ENCODE data around the gene MAST2.

MAST2 gene

DNA sequence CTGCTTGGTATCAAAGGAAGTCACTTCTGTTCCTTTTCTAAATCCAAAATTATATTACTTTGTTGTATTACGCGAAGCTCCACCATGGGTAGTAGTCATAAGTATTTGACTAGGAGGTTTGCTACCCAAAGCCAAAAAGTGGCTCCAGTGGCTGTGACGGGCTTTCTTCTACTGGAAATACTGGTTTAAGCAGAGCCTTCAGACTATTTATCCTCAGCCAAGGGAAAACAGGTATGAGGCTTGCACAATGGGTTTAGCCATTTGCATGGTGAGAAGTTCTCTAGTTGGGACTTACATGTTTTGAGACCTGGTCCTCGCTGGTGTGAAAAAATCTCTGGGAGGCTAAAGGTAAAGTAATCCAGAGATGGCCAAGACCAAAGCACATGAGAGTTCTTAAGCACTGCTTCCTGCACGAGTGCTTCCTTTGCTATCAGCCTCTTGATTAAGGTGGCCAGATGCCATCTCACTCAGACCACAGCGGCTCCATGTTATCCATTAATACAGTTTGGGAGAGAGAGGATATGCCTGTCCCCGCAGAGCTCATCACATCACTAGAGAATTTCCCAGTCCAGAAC, 207.8 kb downstream of the MAST2 start:
- TF ChIP-seq, protein P1, sequence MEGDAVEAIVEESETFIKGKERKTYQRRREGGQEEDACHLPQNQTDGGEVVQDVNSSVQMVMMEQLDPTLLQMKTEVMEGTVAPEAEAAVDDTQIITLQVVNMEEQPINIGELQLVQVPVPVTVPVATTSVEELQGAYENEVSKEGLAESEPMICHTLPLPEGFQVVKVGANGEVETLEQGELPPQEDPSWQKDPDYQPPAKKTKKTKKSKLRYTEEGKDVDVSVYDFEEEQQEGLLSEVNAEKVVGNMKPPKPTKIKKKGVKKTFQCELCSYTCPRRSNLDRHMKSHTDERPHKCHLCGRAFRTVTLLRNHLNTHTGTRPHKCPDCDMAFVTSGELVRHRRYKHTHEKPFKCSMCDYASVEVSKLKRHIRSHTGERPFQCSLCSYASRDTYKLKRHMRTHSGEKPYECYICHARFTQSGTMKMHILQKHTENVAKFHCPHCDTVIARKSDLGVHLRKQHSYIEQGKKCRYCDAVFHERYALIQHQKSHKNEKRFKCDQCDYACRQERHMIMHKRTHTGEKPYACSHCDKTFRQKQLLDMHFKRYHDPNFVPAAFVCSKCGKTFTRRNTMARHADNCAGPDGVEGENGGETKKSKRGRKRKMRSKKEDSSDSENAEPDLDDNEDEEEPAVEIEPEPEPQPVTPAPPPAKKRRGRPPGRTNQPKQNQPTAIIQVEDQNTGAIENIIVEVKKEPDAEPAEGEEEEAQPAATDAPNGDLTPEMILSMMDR (IDR thresholded peaks at IDR 0.05; ENCODE audit: control insufficient read depth, insufficient read depth, low read depth, low read length, missing control alignments): no peak

DNA sequence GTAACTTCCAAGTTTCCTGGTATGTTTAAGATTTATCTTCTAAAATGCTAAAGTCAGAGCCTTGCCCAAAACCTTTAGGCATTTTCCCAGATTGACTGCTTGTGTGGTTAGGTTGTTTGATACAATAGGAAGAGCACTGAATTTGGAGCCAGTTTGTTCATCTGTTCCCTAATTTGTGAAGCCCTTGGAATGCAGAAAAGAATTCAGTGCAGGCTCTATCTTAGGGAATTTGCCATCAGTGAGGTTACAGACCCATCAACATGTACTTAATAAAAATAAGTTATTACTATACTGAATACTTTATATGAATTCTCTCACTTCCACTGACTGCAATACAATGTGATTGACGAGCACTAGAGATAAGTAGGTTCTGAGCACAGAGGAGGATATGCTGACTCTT, 208.8 kb downstream of the MAST2 start:
- DNase-seq (ENCODE audit: low read depth): no peak
- TF ChIP-seq, protein P1 (IDR thresholded peaks at IDR 0.05; ENCODE audit: control insufficient read depth, insufficient read depth, low read depth, low read length, missing control alignments): no peak

More for the DNA sequence above, 207.8 kb downstream of the MAST2 start:
- no peak overlapping the region for H3K4me3 ChIP-seq (ENCODE audit: control insufficient read depth, low read depth, low read length)
- no peak for DNase-seq (ENCODE audit: low read depth)

DNA sequence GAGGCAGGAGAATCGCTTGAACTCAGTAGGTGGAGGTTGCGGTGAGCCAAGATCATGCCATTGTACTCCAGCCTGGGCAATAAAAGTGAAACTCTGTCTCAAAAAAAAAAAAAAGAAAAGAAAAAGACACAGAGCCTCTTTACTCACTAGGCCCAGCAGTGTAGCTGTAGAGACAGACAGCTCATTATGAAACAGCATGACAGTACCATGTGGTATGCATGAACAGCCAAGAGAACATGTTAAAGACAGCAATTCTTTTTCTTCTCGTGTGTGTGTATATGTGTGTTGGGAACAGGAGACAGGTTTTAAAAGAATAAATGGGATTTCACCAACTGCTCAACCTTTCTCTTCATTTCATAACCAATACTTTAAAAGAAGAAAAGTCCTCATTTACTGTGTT, 210.2 kb downstream of the MAST2 start:
- no peak for DNase-seq (ENCODE audit: low read depth)
- TF ChIP-seq, protein P1 (IDR thresholded peaks at IDR 0.05; ENCODE audit: control insufficient read depth, insufficient read depth, low read depth, low read length, missing control alignments): no peak
- no peak overlapping the region for H3K4me3 ChIP-seq (ENCODE audit: control insufficient read depth, low read depth, low read length)

More for the DNA sequence above, 208.8 kb downstream of the MAST2 start:
- no peak overlapping the region for H3K4me3 ChIP-seq (ENCODE audit: control insufficient read depth, low read depth, low read length)

DNA sequence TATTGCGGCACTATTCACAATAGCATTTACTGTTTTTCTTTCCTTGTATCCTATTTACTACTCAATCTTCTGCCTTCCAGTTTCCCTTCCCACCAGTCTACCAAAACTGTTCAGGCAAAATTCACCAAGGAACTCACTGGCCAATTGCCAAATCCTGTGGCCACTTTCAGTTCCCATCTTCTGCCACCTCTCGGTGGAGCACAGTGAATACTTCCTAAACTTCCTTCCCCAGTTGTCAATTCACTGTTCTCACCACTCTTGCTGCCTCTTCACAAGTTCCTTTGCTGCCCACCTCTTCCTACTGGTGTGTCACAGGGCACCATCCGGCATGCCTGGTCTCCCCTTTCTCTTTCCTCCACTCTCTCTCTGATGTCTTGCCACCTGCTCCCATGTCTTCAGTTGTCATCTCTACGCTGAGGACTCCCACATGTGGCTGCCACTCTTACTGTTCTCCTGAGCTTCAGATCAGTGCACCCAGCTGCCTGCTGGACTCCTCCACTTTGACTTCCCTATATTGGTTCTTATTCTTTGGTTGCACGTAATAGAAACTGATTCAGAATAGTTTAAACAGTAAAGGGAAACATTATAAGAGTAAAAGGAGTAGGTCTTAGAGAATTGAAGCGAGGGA, 214.6 kb downstream of the MAST2 start:
- TF ChIP-seq, protein P1 (IDR thresholded peaks at IDR 0.05; ENCODE audit: control insufficient read depth, insufficient read depth, low read depth, low read length, missing control alignments): no peak
- no peak for DNase-seq (ENCODE audit: low read depth)
- H3K4me3 ChIP-seq (ENCODE audit: control insufficient read depth, low read depth, low read length): no peak overlapping the region

DNA sequence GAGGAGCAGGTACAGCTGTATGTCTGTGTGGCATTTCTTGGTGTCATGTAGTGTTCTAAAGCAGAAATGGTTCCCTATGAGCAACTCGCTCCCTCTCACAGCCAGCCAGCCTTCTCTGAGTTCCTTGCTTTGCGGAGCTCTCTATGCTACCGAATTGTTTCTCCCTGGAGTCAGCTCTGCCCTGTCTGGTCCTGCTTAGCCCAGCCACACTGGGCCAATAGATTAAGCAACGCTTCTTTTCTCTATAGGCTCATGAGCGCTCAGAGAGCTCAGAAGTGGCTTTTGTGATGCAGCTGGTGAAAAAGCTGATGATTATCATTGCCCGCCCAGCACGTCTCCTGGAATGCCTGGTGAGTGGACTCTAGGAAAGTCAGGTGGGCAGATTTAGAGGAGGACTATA, 215.9 kb downstream of the MAST2 start:
- TF ChIP-seq, protein P1 (IDR thresholded peaks at IDR 0.05; ENCODE audit: control insufficient read depth, insufficient read depth, low read depth, low read length, missing control alignments): no peak
- DNase-seq (ENCODE audit: low read depth): no peak
- no peak overlapping the region for H3K4me3 ChIP-seq (ENCODE audit: control insufficient read depth, low read depth, low read length)

DNA sequence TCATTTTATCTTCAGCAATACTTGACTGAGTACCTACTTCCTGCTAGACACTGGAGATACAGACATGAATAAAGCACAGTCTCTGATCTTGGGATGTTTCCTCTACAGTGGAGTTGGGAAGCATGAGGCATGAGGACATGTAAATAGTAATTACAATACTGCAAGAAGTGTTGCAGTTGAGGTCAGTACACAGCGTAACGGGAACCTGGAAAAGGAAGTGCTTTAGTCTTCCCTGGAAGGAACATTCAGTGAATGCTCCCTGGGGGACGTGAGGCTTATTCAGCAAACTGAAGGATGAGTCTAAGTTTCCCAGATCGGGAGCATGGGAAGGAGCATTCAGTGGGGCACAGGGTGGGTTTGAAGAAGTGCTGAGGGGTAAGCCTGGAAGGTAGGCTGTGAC, 216.6 kb downstream of the MAST2 start:
- TF ChIP-seq, protein P1 (IDR thresholded peaks at IDR 0.05; ENCODE audit: control insufficient read depth, insufficient read depth, low read depth, low read length, missing control alignments): no peak
- H3K4me3 ChIP-seq (ENCODE audit: control insufficient read depth, low read depth, low read length): no peak overlapping the region
- DNase-seq (ENCODE audit: low read depth): no peak

All from AG09309 (cell line).